PC-9 (cell line): ENCODE data around the gene CCDC150. TPM values are rescaled to one million over a fixed set of nuclear protein-coding genes. Genes with fewer than 3 reads are reported as not detected.
"Not testable (repeated sequence)": the region's sequence is repeated elsewhere in the genome, so short reads cannot be mapped to it uniquely, and the experiment has no call there.

Experiments
- BruUV-seq: library from RNA; stranded (reverse); fragments of 400-500 nt; replicated peaks from 2 replicates; lab custom pipeline; 2021; lab: Mats Ljungman, UMichigan
- CTCF ChIA-PET: fragments of 300-600 bp; sonication (Branson Sonifier 250); formaldehyde crosslinking; loops from one replicate; lab custom pipeline; 2022; ENCODE audit warnings: antibody characterized with exemption; lab: Charles Lee
- POLR2A ChIA-PET: fragments of 300-600 bp; sonication (Branson Sonifier 250); formaldehyde crosslinking; loops from one replicate; lab custom pipeline; 2022; ENCODE audit warnings: antibody characterized with exemption; ENCODE audit not compliant: unreplicated experiment; lab: Charles Lee
- DNase-seq, 2 experiments: peaks; one replicate each; pipeline versions ENCODE4 v3.0.0 to v3.0.0-alpha.2; 2015 to 2022; ENCODE audit warnings: mixed read lengths in 1 of 2
- H2AFZ ChIP-seq: fragments of 200-600 bp; sonication (generic); 2 replicates; pipeline ENCODE4 v1.8.1; 2017; ENCODE audit warnings: antibody characterized with exemption
- H3F3A ChIP-seq: fragments of 200-600 bp; sonication (generic); 2 replicates; pipeline ENCODE4 v1.8.1; 2017; ENCODE audit warnings: antibody characterized with exemption, mild to moderate bottlenecking, low read depth; ENCODE audit not compliant: insufficient read depth
- H3K27ac ChIP-seq: fragments of 200-600 bp; sonication (generic); 2 replicates; pipeline ENCODE4 v1.6.1; 2016; ENCODE audit warnings: mixed run types
- H3K27me3 ChIP-seq: fragments of 200-600 bp; sonication (generic); 2 replicates; pipeline ENCODE4 v1.6.1; 2016; ENCODE audit warnings: low read depth, mixed run types; ENCODE audit not compliant: insufficient read depth
- H3K36me3 ChIP-seq: fragments of 200-600 bp; sonication (generic); 2 replicates; pipeline ENCODE4 v1.6.1; 2016; ENCODE audit warnings: low read depth, mixed run types
- H3K4me1 ChIP-seq: fragments of 200-600 bp; sonication (generic); replicated peaks from 2 replicates; pipeline ENCODE4 v1.6.1; 2016; ENCODE audit warnings: mixed run types; ENCODE audit not compliant: insufficient read depth
- H3K4me2 ChIP-seq: fragments of 200-600 bp; sonication (generic); 2 replicates; pipeline ENCODE4 v1.6.1; 2017; ENCODE audit warnings: mixed run types
- H3K4me3 ChIP-seq: fragments of 200-600 bp; sonication (generic); 2 replicates; pipeline ENCODE4 v1.6.1; 2016; ENCODE audit warnings: mixed run types
- H3K79me2 ChIP-seq: fragments of 200-600 bp; sonication (generic); 2 replicates; pipeline ENCODE4 v1.6.1; 2017; ENCODE audit warnings: low read depth, mixed run types
- H3K9me2 ChIP-seq: fragments of 200-600 bp; sonication (generic); 2 replicates; pipeline ENCODE4 v1.8.1; 2017; ENCODE audit warnings: mild to moderate bottlenecking; ENCODE audit not compliant: insufficient read depth
- H3K9me3 ChIP-seq: fragments of 200-600 bp; sonication (generic); 2 replicates; pipeline ENCODE4 v1.8.1; 2016; ENCODE audit warnings: low read depth; ENCODE audit not compliant: insufficient read depth
- H4K20me1 ChIP-seq: fragments of 200-600 bp; sonication (generic); 2 replicates; pipeline ENCODE4 v1.8.1; 2017; ENCODE audit not compliant: insufficient read depth
- CTCF ChIP-seq: fragments of 200-600 bp; sonication (generic); conservative IDR thresholded peaks from 2 replicates; pipeline ENCODE4 v1.6.1; 2017; ENCODE audit warnings: mixed run types, antibody characterized with exemption, mild to moderate bottlenecking, moderate library complexity
- EZH2 ChIP-seq: fragments of 200-600 bp; sonication (generic); IDR thresholded peaks from 2 replicates; pipeline ENCODE4 v1.8.0; 2017; ENCODE audit warnings: antibody characterized with exemption, low read depth
- intact Hi-C: fragments of 100-400 bp; cut with micrococcal nuclease; formaldehyde crosslinking; loops from one replicate; pipeline ENCODE4 v1.10.0; 2022; ENCODE audit not compliant: unreplicated experiment
- total RNA-seq: library from RNA; stranded (reverse); gene quantifications from 2 replicates; pipeline ENCODE4 v1.2.3, GENCODE V29; 2021

The CCDC150 gene
- total RNA-seq, 1 experiment from 2014 or later = 9.8 TPM

- TF ChIP-seq CTCF (no peak), EZH2 (no peak)
- no TSS peak for BruUV-seq
- Histone ChIP-seq H3K27ac (no peak overlapping the region), H3F3A (no peaks in the 10 kb centered on the region), H3K4me1 (no peaks in the 10 kb centered on the region), H3K27me3 (no peaks in the 10 kb centered on the region), H4K20me1 (no peaks in the 10 kb centered on the region), H3K9me2 (no peaks in the 10 kb centered on the region), H3K4me2 (no peak overlapping the region), H2AFZ (no peak overlapping the region), H3K4me3 (no peak overlapping the region), H3K79me2 (no peaks in the 10 kb centered on the region), H3K36me3 (no peaks in the 10 kb centered on the region), H3K9me3 (no peaks in the 10 kb centered on the region)
- DNase-seq = no peak
- intact Hi-C loops = no loop called here
- POLR2A ChIA-PET = no interaction called here
- CTCF ChIA-PET = no interaction called here
Measured at GRCh38 chr2:196703695-196704094, 64.2 kb downstream of the CCDC150 start.

- H3K9me2 ChIP-seq, DNase-seq, H3K79me2 ChIP-seq, H3K9me3 ChIP-seq, H3K36me3 ChIP-seq, POLR2A ChIA-PET, H4K20me1 ChIP-seq, CTCF ChIA-PET, intact Hi-C loops, H3K27me3 ChIP-seq, H2AFZ ChIP-seq, H3K4me1 ChIP-seq, BruUV-seq, H3K27ac ChIP-seq, H3K4me2 ChIP-seq, H3K4me3 ChIP-seq, H3F3A ChIP-seq: not testable (repeated sequence)
Measured at GRCh38 chr2:196710056-196710455, 70.5 kb downstream of the CCDC150 start.

GRCh38 chr2:196711625-196712024, 72.1 kb downstream of the CCDC150 start:
- BruUV-seq = no TSS peak
- intact Hi-C loops = no loop called here
- CTCF ChIA-PET = no interaction called here

More at GRCh38 chr2:196711625-196712024, 72.1 kb downstream of the CCDC150 start:
- H3K4me2 ChIP-seq = no peak overlapping the region
- no peaks in the 10 kb centered on the region for H3K36me3 ChIP-seq
- H3K4me1 ChIP-seq = no peaks in the 10 kb centered on the region
- POLR2A ChIA-PET = no interaction called here
- no peaks in the 10 kb centered on the region for H3K9me2 ChIP-seq
- no peaks in the 10 kb centered on the region for H3K9me3 ChIP-seq
- H3K27me3 ChIP-seq = no peaks in the 10 kb centered on the region
- H2AFZ ChIP-seq = no peak overlapping the region
- H3K27ac ChIP-seq = no peak overlapping the region
- no peaks in the 10 kb centered on the region for H3K79me2 ChIP-seq
- no peak for DNase-seq
- H3K4me3 ChIP-seq = no peak overlapping the region
- TF ChIP-seq CTCF (no peak), EZH2 (no peak)
- no peaks in the 10 kb centered on the region for H3F3A ChIP-seq
- H4K20me1 ChIP-seq = no peaks in the 10 kb centered on the region
